GM19452 (cell line): ENCODE measurements around the gene OGT.

ENCODE experiments used
- ATAC-seq: cut with Tn5 transposase; IDR thresholded peaks from one replicate; pipeline ENCODE4 v1.9.1; 2021; ENCODE audit not compliant: unreplicated experiment

Gene OGT

GRCh38 chrX:71621603-71622002, 88.7 kb downstream of the OGT start:
- ATAC-seq = no peak

- ATAC-seq = no peak
Observed at GRCh38 chrX:71622032-71622575, 89.2 kb downstream of the OGT start.

- ATAC-seq = peak; percentile 62
Observed at GRCh38 chrX:71622576-71623450, 89.9 kb downstream of the OGT start.

GRCh38 chrX:71623714-71624113, 90.8 kb downstream of the OGT start:
- no peak for ATAC-seq

- ATAC-seq = no peak
Observed at GRCh38 chrX:71625471-71625870, 92.6 kb downstream of the OGT start.
